ENCODE data around the gene TMIGD1. TPM values are rescaled to one million over a fixed set of nuclear protein-coding genes. Genes with fewer than 3 reads are reported as not detected.

TMIGD1 gene
- total RNA-seq, 1 donor from 2014 or later, result not detected

DNA sequence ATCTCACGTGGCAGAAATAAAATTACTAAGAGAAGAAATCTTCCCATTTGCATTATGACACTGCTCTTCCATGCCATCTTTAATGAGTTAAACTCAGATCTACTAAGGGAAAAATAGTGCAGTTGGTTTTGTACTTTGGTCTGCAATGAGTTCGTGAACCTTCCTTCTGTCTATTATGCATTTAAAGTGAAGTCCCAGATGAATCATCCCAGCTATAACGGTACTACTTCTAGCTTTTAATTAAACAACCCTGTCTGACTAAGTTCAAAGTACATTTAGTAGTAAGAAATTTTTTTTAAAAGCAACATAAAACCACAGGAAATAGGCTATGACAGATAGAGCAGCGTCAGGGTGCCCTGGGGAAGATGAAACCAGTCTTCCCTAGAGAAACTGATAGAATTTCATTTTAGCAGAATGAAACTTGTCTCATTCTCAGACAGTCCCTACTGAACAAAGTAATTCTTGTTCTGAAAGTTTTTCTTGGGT lies 1.8 kb downstream of the TMIGD1 start:
- H3K4me3 Mint-ChIP-seq, result no peak overlapping the region
- no peaks in the 10 kb centered on the region for H3K27me3 ChIP-seq
- H2AFZ ChIP-seq (replicated peaks), result no peak overlapping the region

DNA sequence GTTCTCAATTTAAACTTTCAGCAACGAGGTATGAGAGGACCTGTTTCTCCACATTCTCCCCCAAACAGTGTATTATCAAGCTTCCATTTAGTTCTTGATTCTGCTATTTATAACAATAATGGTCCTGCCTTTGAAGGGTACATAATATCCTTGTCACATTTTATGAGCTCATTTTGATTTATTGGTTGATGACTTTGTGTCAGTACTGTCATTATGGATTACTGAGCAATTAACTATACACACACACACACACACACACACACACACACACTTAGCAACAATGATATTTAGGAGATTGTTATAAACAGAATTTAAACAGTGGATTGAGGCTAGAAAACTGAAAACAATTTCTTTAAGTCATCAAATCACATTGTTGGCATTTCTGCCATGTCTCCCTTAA lies 7.0 kb downstream of the TMIGD1 start:
- TF ChIP-seq EZH2 (IDR thresholded peaks at IDR 0.05), result no peak
- no peak for TF ChIP-seq EZH2phosphoT487 (IDR thresholded peaks at IDR 0.05)
- TF ChIP-seq, protein P1, sequence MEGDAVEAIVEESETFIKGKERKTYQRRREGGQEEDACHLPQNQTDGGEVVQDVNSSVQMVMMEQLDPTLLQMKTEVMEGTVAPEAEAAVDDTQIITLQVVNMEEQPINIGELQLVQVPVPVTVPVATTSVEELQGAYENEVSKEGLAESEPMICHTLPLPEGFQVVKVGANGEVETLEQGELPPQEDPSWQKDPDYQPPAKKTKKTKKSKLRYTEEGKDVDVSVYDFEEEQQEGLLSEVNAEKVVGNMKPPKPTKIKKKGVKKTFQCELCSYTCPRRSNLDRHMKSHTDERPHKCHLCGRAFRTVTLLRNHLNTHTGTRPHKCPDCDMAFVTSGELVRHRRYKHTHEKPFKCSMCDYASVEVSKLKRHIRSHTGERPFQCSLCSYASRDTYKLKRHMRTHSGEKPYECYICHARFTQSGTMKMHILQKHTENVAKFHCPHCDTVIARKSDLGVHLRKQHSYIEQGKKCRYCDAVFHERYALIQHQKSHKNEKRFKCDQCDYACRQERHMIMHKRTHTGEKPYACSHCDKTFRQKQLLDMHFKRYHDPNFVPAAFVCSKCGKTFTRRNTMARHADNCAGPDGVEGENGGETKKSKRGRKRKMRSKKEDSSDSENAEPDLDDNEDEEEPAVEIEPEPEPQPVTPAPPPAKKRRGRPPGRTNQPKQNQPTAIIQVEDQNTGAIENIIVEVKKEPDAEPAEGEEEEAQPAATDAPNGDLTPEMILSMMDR (IDR thresholded peaks at IDR 0.05), result no peak
- H3K4me2 ChIP-seq, result no peak overlapping the region
- H3K36me3 ChIP-seq, result no peaks in the 10 kb centered on the region
- Mint-ChIP-seq H3K27me3 (ENCODE audit: insufficient read depth, low read depth) (peaks cover 4% of the 10 kb centered on the region), H3K36me3 (no peaks in the 10 kb centered on the region), H3K27ac (no peak overlapping the region), H3K9me3 (no peaks in the 10 kb centered on the region), H3K4me3 (no peak overlapping the region), H3K4me1 (peaks cover 3% of the 10 kb centered on the region)
- H3K79me2 ChIP-seq (ENCODE audit: low read depth), result no peaks in the 10 kb centered on the region
- H3K4me3 ChIP-seq, result no peak overlapping the region
- no peaks in the 10 kb centered on the region for H3K4me1 ChIP-seq
- no peak for DNase-seq (ENCODE audit: low spot score)
- no peaks in the 10 kb centered on the region for H3K27me3 ChIP-seq
- no peaks in the 10 kb centered on the region for H3F3A ChIP-seq (ENCODE audit: low read depth)
- no peak overlapping the region for H2AFZ ChIP-seq (replicated peaks)
- no peak overlapping the region for H3K9ac ChIP-seq
- no peaks in the 10 kb centered on the region for H3K9me3 ChIP-seq (ENCODE audit: low read depth)
- no peaks in the 10 kb centered on the region for H4K20me1 ChIP-seq (ENCODE audit: low read depth)
- H3K27ac ChIP-seq, result no peak overlapping the region

More for the DNA sequence above, 1.8 kb downstream of the TMIGD1 start:
- no peak overlapping the region for H3K4me2 ChIP-seq
- no peaks in the 10 kb centered on the region for H3F3A ChIP-seq (ENCODE audit: low read depth)
- H3K27ac ChIP-seq, result no peak overlapping the region
- no peaks in the 10 kb centered on the region for H3K9me3 ChIP-seq (ENCODE audit: low read depth)
- no peak overlapping the region for H3K4me3 ChIP-seq
- no peaks in the 10 kb centered on the region for H3K4me1 Mint-ChIP-seq
- H3K36me3 Mint-ChIP-seq, result no peaks in the 10 kb centered on the region
- H4K20me1 ChIP-seq (ENCODE audit: low read depth), result no peaks in the 10 kb centered on the region
- H3K9me3 Mint-ChIP-seq, result no peaks in the 10 kb centered on the region
- no peak overlapping the region for H3K9ac ChIP-seq
- peaks cover 8% of the 10 kb centered on the region for H3K27me3 Mint-ChIP-seq (ENCODE audit: insufficient read depth, low read depth)
- no peaks in the 10 kb centered on the region for H3K4me1 ChIP-seq
- H3K27ac Mint-ChIP-seq, result no peak overlapping the region
- no peaks in the 10 kb centered on the region for H3K79me2 ChIP-seq (ENCODE audit: low read depth)
- H3K36me3 ChIP-seq, result no peaks in the 10 kb centered on the region
- TF ChIP-seq, protein P1 (IDR thresholded peaks at IDR 0.05), result no peak
- TF ChIP-seq EZH2 (IDR thresholded peaks at IDR 0.05) (no peak), EZH2phosphoT487 (IDR thresholded peaks at IDR 0.05) (no peak)
- no peak for DNase-seq (ENCODE audit: low spot score)

DNA sequence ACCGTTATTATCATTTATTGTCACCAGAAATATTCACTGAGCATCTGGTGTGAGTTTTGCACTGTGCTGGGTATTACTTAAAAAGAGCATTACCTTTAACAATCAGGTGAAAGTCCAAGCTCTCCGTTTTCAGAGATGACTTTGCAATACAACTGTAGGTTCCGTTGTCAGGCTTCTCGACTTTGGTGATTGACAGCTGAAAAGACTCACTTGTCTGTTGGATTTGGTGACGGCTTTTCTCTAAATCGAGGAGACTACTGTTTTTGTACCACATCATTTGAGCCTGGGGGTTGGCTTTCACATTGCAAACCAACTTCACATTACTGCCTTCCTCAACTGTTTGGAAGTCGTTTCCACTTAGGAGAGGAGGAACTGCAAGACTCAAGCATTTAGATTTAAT lies 9.1 kb downstream of the TMIGD1 start:
- H2AFZ ChIP-seq (replicated peaks), result no peak overlapping the region
- Mint-ChIP-seq H3K27me3 (ENCODE audit: insufficient read depth, low read depth) (peaks cover 4% of the 10 kb centered on the region), H3K4me1 (peaks cover 3% of the 10 kb centered on the region), H3K36me3 (no peaks in the 10 kb centered on the region), H3K27ac (no peak overlapping the region), H3K9me3 (no peaks in the 10 kb centered on the region), H3K4me3 (no peak overlapping the region)
- H3F3A ChIP-seq (ENCODE audit: low read depth), result no peaks in the 10 kb centered on the region
- no peak overlapping the region for H3K27ac ChIP-seq
- no peaks in the 10 kb centered on the region for H4K20me1 ChIP-seq (ENCODE audit: low read depth)
- H3K79me2 ChIP-seq (ENCODE audit: low read depth), result no peaks in the 10 kb centered on the region
- TF ChIP-seq EZH2 (IDR thresholded peaks at IDR 0.05) (no peak), EZH2phosphoT487 (IDR thresholded peaks at IDR 0.05) (no peak)
- TF ChIP-seq, protein P1 (IDR thresholded peaks at IDR 0.05), result no peak
- no peaks in the 10 kb centered on the region for H3K9me3 ChIP-seq (ENCODE audit: low read depth)
- no peak overlapping the region for H3K4me2 ChIP-seq
- H3K36me3 ChIP-seq, result no peaks in the 10 kb centered on the region
- no peaks in the 10 kb centered on the region for H3K27me3 ChIP-seq
- DNase-seq (ENCODE audit: low spot score), result no peak
- H3K9ac ChIP-seq, result no peak overlapping the region
- no peak overlapping the region for H3K4me3 ChIP-seq
- no peaks in the 10 kb centered on the region for H3K4me1 ChIP-seq

Measured in neural progenitor cell (in vitro differentiated cells).